Measurements from ENCODE around the gene CSK.

Gene CSK

GRCh38 chr15:74826364-74826819, 44.5 kb downstream of the CSK start, which contains the start of gene CPLX3:
CPLX3 (plus strand) TSS chr15:74826627; CDS start chr15:74826704, 77 bp downstream.
- DNase-seq (ENCODE audit: low spot score) (peak; percentile 62), FAIRE-seq (no peak)

- FAIRE-seq = no peak
- no peak for DNase-seq (ENCODE audit: low spot score)
These were observed 45.0 kb downstream of the CSK start for GRCh38 chr15:74826921-74827320.

GRCh38 chr15:74827614-74828013, 45.7 kb downstream of the CSK start:
- DNase-seq (ENCODE audit: low spot score) (no peak), FAIRE-seq (no peak)

GRCh38 chr15:74828835-74829234, 47.0 kb downstream of the CSK start:
- FAIRE-seq (no peak), DNase-seq (ENCODE audit: low spot score) (no peak)

- DNase-seq (ENCODE audit: low spot score) = no peak
- FAIRE-seq = no peak
These were observed 47.6 kb downstream of the CSK start for GRCh38 chr15:74829486-74829885.

GRCh38 chr15:74829991-74830390, 48.1 kb downstream of the CSK start:
- FAIRE-seq = no peak

DNA sequence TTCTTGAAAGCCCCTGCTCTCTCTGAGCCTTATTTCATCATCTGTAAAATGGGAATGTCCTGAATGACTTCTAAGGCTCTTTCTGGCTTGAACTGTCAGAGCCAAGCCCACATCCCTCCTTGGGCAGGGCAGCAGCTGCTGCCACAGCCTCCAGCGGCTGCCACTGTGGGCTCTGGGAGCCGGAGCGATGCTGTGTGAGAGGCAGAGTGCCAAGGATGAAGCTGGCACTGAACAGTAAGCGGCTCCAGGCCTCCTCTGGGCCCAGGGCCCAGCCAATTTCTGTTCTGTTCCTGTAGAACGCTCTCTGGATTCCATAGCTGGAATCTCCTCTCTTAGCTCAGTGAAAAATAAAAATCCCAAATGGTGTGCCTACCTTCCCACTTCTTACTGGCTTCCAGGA, 49.0 kb downstream of the CSK start:
- FAIRE-seq = no peak
- no peak for DNase-seq (ENCODE audit: low spot score)

More at GRCh38 chr15:74829991-74830390, 48.1 kb downstream of the CSK start:
- no peak for DNase-seq (ENCODE audit: low spot score)

- no peak for FAIRE-seq
These were observed 50.1 kb downstream of the CSK start for GRCh38 chr15:74831813-74832495.

DNA sequence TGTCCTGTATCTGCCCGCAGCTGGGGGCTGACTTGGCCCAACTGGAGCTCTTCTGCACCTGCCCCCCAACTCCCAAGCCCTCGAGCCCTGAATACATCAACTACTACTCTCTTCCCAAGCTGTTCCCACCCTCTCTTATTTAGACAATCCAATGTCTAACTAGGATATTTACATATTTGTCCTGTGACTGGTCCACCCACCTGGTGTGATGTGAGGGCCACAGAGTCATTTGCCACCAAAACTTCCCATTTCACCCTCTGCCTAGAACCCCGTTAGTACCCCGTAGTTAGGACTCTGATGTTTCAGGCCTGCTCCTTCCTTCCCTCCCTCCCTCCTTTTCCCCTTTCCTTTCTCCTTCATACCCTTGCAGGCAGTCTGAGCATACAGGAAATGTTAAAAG, 50.9 kb downstream of the CSK start:
- DNase-seq (ENCODE audit: low spot score) (no peak), FAIRE-seq (no peak)

More at GRCh38 chr15:74831813-74832495, 50.1 kb downstream of the CSK start:
- DNase-seq (ENCODE audit: low spot score) = no peak

DNA sequence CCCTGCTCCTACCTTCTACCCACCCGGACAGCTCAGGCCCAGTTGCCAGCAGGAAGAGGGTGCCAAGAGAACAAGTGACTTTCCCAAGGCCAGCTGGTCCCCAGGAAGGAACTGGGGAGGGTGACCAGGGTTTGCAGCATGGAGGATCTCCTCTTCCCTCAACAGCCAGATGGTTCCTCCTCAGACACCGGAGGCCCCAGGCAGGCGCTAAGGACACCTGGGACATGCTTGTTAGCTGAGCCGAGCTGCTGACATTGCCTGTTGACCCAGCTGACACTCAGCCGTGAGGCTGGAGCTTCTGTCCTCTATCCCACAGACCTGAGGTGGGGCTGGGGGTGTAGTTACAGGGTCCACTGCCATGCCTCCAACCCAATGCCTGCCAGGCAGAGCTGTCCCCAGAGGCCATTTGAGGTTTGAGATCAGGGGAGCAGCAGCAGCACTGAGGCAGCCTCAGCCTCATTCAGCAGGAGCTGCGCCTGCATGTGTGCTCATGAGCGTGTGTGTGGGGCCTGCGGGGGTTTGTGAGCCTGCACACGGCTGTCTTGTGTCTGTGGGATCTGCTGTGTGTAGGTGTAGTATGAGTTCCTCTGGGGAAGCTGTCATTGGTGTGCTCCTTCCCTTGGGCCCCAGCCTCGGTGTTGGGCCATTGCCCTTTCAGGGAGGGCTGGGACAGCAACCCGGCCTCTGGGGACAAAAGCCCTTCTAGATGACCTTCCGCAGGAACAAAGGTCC, 51.7 kb downstream of the CSK start:
- DNase-seq (ENCODE audit: low spot score) (no peak), FAIRE-seq (no peak)

DNA sequence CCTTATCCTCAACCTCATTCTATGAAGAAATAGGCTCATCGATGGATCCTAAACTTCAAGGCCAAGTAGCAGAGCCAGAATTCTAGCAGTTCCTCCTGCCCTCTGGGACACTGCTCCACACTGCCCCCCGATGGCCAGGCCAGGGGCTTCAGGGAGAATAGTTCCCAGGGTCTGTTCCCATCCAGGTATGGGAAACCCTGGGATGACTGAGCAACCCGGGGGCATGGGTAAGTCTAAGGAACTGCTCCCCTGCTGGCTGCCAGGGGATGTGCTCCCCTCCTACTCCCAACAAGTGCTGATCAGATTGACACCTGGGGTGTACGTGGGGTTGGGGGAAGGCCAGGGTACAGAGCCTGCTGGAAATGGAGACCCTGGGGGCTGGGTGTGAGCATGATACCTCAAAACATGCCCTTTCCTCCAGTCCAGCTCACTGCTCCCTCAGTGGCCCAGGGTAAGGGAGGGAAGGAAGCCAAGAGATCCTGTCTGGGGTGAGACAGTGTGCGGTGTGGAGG, 53.5 kb downstream of the CSK start:
- FAIRE-seq = no peak
- DNase-seq (ENCODE audit: low spot score) = peak; percentile 71

- FAIRE-seq = no peak
- DNase-seq (ENCODE audit: low spot score) = no peak
These were observed 55.0 kb downstream of the CSK start for GRCh38 chr15:74836846-74837245.

DNA sequence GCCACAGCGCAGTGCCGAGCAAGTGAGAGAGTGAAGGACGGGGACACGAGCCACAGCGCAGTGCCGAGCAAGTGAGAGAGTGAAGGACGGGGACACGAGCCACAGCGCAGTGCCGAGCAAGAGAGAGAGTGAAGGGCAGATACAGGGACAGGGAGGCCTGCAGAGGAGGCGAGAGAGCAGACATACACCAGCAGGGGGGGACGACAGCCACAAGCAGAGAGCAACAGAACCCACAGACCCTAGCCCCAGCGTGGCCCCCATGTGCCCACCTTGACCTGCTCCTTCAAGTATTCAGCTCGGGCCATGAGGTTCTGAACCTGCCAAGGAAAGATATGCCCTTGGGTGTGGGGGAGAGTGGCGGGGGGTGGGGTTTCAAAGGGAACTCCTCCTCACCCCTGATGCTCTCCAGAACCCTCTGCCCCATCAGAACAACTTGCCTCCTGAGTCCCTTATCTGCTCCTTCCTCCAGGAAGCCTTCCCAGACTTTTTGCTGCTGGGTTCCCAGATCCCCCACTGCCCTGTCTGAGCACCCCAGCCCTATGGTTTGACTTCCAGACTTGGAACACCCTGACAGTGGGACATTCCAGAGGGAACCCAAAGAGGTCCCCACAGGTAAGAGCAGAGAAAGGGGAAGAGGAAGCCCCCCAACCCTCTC, 55.7 kb downstream of the CSK start:
- DNase-seq (ENCODE audit: low spot score) (no peak), FAIRE-seq (no peak)

DNA sequence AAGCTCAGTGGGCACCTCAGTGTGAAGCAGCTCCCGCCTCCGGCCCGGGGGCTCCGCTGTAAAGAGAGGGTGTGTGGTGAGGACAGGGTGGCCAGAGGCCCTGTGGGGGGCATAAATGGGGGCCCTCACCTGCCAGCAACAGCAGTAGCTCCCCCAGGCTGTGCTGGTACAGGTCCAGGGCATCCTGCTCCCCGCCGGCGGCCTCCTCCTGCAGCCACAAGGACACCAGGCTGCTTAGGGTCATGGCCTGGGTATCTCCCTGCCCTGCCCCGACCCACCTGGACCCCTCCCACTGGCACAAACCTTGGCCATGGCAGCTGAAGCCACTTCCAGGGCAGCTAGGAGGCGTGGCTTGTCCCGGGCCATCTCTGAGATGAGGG, 56.2 kb downstream of the CSK start:
- DNase-seq (ENCODE audit: low spot score) (no peak), FAIRE-seq (no peak)

DNA sequence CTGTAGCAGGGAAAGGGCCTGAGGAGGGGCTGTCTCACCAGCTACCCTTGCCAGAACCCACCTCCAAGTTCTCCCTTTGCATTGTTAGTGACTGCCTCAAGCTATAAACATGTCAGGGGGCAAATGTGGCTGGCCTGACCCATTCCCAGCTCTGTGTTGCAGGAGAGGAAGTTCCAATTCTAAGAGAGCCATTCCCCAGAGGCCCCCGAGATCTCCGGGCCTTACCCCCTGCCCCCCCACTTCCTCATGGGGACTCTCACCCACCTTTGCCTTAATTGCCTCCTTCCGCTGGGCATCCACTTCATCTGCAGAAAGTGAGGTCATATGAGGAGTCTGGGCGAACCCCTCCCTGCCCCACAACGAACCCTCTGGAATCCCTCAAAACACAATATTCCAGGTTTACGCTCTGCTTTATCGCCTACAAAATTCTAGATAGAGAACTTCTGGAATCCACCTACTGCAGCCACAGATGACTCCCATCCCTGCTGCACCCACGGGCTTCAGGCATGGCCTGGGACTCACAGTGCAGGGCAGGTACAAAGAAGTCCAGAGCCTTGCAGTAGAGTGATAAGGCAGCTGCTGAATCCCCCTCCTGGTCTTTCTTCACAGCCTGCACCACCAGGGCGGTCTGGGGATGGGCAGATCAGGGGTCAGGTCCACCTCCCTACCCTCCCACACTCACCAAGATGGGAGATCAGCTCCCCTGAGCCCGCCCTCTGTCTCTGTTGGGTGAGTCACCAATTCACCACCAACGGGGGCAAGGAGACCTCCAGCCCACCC, 57.1 kb downstream of the CSK start:
- FAIRE-seq (no peak), DNase-seq (ENCODE audit: low spot score) (no peak)

DNA sequence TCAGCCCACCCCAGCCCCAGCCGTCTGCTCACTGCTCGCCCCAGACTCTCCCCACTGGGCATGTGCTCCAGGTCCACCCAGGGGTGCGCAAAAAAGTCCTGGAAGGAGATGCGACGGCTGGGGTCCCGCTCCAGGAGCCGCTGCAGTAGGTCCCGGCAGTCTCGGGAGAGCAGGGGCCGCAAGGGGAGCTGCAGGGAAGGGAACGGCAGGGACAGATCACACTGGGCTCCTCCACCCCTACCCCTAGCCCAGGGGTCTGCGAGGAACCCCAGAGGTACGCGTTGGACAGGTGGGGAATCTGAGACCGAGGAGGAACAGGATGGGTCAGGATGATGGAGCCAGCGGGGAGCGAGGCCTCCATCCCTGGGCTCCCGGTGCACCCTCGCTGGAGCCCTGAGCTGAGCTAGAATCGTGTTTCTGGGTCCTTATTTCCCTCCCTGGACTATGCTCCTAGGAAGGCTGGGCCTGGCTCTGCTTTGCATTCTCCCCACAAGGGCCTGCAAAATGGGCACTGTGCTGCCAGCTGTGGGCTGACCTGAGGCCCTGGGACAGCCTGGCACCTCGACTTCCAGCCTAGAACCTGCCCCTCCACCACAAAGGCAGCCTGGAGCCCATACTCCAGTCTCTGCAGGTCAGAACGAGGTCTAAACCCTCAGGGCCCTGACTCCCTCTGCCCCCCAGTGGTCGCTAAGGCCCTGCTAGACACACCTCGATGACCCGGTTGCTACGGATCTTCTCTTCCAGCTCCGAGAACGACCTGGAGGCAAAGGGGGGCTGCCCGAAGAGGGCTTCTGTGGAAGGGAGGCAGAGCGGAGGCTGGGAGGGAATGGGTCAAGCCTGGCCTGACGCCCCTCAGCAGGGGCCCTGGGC, 57.9 kb downstream of the CSK start:
- FAIRE-seq (no peak), DNase-seq (ENCODE audit: low spot score) (no peak)

GRCh38 chr15:74840851-74841775, 59.2 kb downstream of the CSK start:
- no peak for FAIRE-seq
- no peak for DNase-seq (ENCODE audit: low spot score)

DNA sequence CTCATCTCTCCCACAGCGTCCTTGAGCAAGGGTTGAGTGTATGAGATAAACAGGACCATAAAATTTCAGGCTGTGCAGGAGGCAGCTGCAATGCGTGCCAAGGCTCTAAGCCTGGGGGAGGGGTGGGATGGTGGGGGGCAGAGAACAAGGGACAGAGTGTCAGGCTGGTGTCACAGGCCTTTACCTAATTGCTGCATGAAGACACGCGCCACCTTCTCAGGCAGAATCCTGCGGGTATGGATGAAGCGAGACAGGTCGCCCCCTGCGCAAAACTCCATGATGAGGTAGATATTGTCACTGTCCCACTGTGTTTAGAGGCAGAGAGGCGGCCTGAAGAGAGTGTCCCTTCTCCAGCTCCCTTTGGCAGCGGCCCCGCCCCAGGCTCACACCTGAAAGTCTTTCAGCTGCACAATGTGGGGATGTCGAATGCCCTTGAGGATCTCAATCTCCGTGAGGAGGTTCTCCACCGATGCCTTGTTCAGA, 60.1 kb downstream of the CSK start:
- DNase-seq (ENCODE audit: low spot score) (no peak), FAIRE-seq (no peak)
